Measurements from ENCODE around the gene RHBDF2. TPM values are rescaled to one million over a fixed set of nuclear protein-coding genes. Genes with fewer than 3 reads are reported as not detected.

The RHBDF2 gene
- total RNA-seq, 1 experiment from 2014 or later, result 19.7 TPM

GRCh38 chr17:76469076-76469990 is 31.9 kb downstream of the RHBDF2 start:
- no peak overlapping the region for H3K4ac ChIP-seq (ENCODE audit: low read depth, low read length)
- TF ChIP-seq, protein P1, sequence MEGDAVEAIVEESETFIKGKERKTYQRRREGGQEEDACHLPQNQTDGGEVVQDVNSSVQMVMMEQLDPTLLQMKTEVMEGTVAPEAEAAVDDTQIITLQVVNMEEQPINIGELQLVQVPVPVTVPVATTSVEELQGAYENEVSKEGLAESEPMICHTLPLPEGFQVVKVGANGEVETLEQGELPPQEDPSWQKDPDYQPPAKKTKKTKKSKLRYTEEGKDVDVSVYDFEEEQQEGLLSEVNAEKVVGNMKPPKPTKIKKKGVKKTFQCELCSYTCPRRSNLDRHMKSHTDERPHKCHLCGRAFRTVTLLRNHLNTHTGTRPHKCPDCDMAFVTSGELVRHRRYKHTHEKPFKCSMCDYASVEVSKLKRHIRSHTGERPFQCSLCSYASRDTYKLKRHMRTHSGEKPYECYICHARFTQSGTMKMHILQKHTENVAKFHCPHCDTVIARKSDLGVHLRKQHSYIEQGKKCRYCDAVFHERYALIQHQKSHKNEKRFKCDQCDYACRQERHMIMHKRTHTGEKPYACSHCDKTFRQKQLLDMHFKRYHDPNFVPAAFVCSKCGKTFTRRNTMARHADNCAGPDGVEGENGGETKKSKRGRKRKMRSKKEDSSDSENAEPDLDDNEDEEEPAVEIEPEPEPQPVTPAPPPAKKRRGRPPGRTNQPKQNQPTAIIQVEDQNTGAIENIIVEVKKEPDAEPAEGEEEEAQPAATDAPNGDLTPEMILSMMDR (conservative IDR thresholded peaks at IDR 0.05), result no peak
- H4K20me1 ChIP-seq (ENCODE audit: control insufficient read depth, insufficient read depth, insufficient read length), result no peaks in the 10 kb centered on the region
- peaks cover 4 to 21% (median 5%) of the 10 kb centered on the region in 3 experiments; a peak in 4 of 7 replicates for H3K36me3 Mint-ChIP-seq (ENCODE audit: insufficient read depth in 1 of 3, low read depth in 3 of 3)
- no peak overlapping the region for H2AK5ac ChIP-seq (ENCODE audit: insufficient read length, low read length)
- no peak overlapping the region for H3K4me3 Mint-ChIP-seq
- H2BK5ac ChIP-seq (ENCODE audit: insufficient read length, low read length), result no peak overlapping the region
- peaks cover 0 to 18% of the 10 kb centered on the region in 2 experiments; a peak in 2 of 4 replicates for H3K4me1 Mint-ChIP-seq
- no peaks in the 10 kb centered on the region for H3K9me3 ChIP-seq (ENCODE audit: control insufficient read depth, low read depth, low read length)
- H2BK20ac ChIP-seq (ENCODE audit: low read depth, low read length, poor library complexity, severe bottlenecking), result no peak overlapping the region
- no peaks in the 10 kb centered on the region for H3K23me2 ChIP-seq (ENCODE audit: insufficient read length, low read depth, low read length, poor library complexity, severe bottlenecking)
- no peaks in the 10 kb centered on the region for H3K9me3 Mint-ChIP-seq
- H4K5ac ChIP-seq (ENCODE audit: insufficient read length, low read depth, low read length), result no peak overlapping the region
- peak; percentile 31 for DNase-seq
- no peak overlapping the region for H3K23ac ChIP-seq (ENCODE audit: insufficient read length, low read depth, low read length)
- H3K4me1 ChIP-seq (ENCODE audit: insufficient read depth, low read length), result no peaks in the 10 kb centered on the region
- no peak overlapping the region for H3K18ac ChIP-seq (ENCODE audit: insufficient read length, low read depth, low read length)
- no peak overlapping the region for H4K8ac ChIP-seq (replicated peaks; ENCODE audit: insufficient read length, low read depth, low read length)
- no peak overlapping the region for H4K91ac ChIP-seq (ENCODE audit: insufficient read length, low read depth, low read length)
- no peak overlapping the region for H3K27ac Mint-ChIP-seq
- H3K79me1 ChIP-seq (ENCODE audit: insufficient read depth, low read depth, low read length, poor library complexity, severe bottlenecking), result no peaks in the 10 kb centered on the region
- H3K27me3 ChIP-seq (ENCODE audit: insufficient read depth, low read length), result no peaks in the 10 kb centered on the region
- H2BK15ac ChIP-seq (ENCODE audit: low read depth, low read length), result no peak overlapping the region
- H2AFZ ChIP-seq (ENCODE audit: low read length), result no peak overlapping the region
- no peak overlapping the region for H3K4me2 ChIP-seq (ENCODE audit: insufficient read depth, insufficient read length, low read length)
- H2BK12ac ChIP-seq (ENCODE audit: insufficient read length, low read depth, low read length), result no peak overlapping the region
- no CpG with 5 or more reads among the region's 38 CpGs for WGBS (ENCODE audit: extremely low coverage, insufficient read length, low lambda C conversion rate)
- H3T11ph ChIP-seq (ENCODE audit: low read length), result no peak overlapping the region
- peaks cover 2% of the 10 kb centered on the region; the same call in 1 of the 2 replicates for H3K27me3 Mint-ChIP-seq (ENCODE audit: low read depth)
- no peak overlapping the region for H3K14ac ChIP-seq (ENCODE audit: insufficient read depth, low read length)
- no peak overlapping the region for H3K9ac ChIP-seq (ENCODE audit: extremely low read depth, insufficient read length, low read length)
- H3K27ac ChIP-seq (ENCODE audit: insufficient read length, low read depth, low read length), result no peak overlapping the region
- H3K56ac ChIP-seq (ENCODE audit: insufficient read length, low read depth, low read length), result no peak overlapping the region
- H3K79me2 ChIP-seq (ENCODE audit: insufficient read depth, low read length), result no peaks in the 10 kb centered on the region
- no peak overlapping the region for H2BK120ac ChIP-seq (ENCODE audit: low read depth, low read length, poor library complexity, severe bottlenecking)

Measured in H9 (cell line).